GM18907 (cell line): ENCODE data around the gene DHCR7.

Source experiments
- ATAC-seq: cut with Tn5 transposase; IDR thresholded peaks from one replicate; pipeline ENCODE4 v1.9.1; 2021; ENCODE audit warnings: mild to moderate bottlenecking, moderate library complexity; ENCODE audit not compliant: unreplicated experiment

Gene DHCR7

DNA sequence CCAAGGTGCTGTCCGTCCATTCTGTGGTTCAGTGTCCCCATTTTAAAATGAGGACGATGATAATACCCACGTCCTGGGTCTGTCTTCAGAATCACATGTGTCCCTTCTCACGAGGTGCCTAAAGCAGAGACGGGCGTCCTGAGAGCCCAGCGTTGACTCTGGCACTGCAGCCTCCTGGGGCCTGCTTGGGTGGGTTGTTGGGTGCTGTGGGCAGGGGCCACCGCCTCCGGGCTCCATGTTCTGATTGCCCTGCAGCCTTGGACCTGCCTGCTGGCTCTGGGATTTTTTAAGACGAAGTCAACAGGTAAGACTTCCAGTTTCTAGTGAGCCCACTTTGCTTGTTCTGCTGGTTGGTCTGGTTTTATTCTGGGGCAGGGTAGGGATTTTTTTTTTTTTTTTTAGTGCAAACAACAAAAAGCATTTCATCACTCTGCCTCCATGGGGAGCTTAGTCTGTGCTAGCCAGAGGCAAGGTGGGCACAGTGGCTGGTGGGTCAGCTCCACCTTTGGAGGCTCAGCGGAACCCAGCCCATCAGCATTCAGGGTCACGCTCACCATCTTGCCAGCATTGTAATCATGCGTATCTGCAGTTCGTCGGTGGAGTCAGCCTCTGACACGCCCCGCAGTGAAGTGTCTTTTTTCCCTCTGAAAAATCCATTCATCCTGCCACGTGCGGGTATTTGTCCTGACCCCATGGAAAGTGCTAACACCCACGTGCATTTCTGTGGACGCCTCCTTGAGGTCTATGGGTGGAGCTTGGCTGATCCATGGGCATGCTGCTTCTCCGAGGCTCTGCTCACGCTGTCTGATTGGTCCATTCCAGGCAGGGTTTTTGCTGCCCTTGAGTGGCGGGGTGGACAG is 33.1 kb upstream of the DHCR7 start:
- ATAC-seq, result no peak

DNA sequence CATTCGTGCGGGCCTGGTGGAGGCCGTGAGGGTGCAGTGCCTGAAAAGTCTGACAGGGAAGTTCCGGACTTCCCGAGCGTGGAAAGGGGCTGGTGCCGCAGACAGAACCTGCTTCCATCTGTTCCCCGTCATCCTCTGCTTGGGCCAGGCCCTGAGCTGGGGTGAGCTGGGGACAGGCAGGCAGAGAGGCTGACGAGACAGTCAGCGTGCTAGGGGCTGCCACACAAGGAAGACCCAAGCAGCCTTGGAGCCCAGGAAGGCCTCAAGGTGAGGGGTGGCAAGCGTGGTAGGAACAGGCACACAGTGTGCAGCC is 30.3 kb upstream of the DHCR7 start:
- ATAC-seq, result no peak

DNA sequence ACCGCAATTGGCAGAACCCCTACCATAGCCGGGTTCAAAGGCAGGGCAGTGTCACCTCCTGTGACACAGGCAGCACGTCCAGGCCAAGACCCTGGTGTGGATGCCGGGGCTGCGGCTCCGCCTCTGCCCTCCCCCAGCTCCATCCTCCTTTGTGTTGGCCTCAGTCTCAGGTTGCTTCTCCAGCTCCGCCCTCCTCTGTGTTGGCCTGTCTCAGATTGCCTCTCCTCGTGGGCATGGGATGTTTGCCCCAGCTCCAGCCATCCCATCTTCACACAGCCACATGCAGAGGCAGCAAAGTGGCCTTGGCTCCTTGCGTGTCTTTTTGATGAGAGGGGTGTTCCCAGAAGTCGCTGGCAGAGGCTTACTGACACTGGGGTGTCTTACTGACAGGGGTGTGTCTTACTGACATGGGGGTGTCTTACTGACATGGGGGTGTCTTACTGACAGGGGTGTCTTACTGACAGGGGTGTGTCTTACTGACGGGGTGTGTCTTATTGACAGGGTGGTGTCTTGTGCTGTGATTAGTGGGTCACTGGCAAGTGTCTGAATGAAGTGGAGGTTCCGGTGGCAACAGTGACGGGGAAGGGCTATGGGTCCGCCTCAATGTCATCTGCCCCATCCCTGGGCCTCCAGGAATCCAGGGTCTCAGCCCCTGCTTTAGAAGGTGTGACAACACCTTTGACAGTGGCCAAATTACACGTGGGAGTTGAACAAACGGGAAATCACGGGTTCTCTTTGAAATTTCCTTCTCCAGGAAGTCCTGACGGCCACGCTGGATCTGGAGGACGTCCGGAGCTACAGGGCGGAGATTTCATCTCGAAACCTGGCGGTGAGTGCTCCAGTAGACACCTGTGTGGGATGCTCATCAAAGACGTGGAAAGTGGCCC is 29.7 kb upstream of the DHCR7 start:
- ATAC-seq, result no peak

DNA sequence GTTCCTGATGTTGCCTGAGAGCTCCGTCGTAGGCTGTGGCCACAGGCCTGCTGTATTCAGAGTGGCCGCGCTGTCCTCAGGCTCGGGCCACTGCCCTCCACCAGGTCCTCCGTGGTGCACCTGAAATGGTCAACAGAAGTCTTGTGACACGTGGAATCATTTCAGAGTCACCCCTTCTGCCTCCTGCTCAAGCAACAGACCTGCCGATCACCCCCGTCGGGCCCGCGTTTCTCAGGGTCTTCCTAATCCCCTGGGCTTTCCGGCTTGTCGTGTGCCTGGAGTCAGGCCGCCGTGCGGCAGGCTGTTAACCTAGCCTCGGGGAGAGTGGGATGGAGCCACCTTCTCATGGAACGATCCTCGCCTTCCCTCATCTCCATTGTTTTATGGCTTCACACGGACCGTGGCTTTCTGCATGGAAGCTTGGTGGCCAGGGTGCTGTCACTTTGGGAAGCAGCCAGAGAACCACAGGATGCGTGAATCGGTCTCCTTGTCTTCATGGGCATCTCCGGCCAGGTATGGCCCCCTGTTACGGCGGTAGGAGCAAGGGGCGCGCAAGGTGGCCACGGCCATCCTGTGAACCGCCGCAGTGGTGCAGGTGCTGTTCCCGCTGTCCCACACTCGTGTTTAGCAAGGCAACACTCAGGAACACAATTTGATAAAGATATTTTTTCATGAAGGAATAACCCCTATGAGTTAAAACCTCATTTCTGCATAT is 28.9 kb upstream of the DHCR7 start:
- ATAC-seq, result no peak

DNA sequence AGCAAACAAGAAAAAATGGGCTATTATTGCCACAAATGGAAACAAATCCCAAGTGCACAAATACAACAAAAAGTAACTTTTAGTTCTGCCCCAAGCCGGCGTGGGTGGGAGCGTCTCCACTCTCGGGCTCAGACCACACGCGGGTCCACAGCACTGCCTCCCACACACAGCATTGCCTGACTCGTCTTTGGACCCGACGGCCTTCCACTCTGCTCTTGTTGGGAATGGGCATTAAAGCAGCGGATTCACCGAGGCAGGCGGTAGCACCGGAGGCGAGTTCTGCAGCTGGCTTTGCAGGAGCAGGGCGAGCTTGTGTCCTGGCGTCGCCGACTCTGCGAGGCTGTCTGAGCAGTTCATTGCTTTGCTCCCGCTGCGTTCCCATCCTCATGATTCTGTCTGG is 27.8 kb upstream of the DHCR7 start:
- no peak for ATAC-seq

DNA sequence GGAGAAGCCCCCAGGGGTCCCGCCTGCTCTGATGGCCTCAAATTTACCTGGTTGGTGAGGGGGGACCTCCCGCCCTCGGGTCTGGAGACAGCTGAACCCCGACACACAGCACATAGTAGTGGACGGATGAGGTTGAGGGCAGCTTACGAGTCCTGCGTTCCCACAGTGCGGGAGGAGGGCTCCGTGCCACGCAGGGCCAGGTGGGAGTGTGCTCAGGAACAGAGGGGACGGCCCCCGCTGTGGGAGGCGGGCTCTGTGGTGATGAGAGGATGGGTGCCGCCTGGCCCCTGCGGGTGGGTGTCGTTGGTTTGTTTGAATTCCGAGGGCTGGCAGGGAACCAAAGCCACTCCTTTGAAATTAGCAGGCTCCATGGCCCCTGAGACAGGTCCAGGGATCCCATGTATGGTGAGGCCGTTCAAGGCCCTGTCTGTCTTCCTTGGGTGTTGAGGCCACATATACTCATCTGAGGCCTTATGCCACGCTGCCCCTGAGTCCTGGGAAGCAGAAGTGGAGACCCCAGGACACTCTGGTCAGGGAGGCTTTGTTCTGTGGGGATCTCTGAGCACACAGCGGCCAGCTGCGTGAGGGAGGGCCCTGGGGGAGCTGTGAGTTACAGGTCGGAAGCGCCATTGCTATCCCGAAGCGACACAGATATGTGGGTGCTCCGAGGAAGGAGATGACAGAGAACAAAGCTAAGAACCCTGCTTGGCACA is 26.7 kb upstream of the DHCR7 start:
- ATAC-seq, result no peak

DNA sequence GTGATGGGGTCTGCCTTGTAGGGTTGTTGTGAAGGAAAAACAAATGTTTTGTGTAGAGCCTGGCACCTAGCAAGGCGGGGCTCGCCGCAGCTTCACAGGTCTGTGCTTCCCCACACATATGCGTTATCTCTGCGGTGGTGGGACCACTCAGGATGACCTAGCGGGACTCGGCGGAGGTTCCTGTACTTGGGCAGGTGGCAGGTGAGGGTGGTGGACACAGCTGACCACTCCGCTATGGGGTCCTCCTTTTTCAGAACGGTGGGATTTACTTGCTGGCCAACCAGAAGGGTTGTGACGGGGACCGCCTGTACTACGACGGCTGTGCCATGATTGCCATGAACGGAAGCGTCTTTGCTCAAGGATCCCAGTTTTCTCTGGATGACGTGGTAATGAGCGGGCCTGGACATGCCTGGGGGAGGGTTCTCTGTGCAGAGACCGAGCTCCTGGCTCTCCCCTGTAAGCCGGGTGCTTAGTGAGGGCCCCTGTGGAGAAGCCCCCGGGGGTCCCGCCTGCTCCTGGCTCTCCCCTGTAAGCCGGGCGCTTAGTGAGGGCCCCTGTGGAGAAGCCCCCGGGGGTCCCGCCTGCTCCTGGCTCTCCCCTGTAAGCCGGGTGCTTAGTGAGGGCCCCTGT is 26.1 kb upstream of the DHCR7 start:
- ATAC-seq, result no peak

DNA sequence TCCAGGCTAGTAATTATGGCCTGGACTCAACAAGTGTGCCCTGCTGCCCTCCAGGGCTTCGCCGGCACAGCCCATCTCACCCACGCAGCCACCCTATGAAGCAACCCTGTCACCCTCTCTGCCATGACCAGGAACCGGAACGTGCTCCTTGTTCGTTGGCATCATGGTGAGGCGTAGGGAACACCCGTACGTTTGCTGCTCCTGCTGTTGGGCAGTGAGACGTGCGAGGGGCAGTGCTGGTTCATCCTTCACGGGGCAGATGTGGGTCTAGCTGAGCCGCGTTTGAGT is 25.5 kb upstream of the DHCR7 start:
- ATAC-seq, result no peak

DNA sequence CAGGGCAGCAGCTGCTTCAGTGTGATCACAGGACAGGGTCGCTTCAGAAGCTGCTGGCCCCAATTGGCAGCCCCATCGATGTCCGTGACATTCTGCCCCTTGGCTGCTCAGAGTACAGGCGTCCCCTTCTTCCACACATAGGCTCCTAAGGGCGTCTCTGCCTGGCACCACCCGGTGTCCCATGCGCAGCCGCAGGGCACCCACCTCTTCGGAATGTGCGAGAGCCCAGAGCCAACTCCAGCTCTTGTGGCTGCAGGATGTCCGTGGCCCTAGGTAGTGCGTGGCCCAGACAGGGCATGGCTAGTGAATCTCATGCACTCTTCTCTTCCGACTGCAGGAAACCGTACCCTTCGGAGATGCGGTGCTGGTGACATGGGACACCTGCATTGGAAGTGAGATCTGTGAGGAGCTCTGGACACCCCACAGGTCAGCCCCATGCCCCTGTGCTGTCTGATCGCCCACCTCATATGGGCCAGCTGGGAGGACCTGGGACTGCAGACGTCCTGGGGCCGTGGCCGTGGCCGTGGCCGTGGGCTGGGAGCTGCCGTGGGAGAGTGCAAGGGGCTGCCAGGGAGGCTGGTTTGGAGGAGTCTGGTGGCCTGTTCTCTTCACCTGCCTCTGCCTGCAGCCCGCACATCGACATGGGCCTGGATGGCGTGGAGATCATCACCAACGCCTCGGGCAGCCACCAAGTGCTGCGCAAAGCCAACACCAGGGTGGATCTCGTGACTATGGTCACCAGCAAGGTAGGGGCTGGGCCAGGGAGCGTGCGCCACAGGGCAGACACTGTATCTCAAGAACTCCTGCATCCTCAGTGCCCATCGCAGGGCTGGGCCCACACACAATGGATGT is 25.0 kb upstream of the DHCR7 start:
- ATAC-seq, result no peak

DNA sequence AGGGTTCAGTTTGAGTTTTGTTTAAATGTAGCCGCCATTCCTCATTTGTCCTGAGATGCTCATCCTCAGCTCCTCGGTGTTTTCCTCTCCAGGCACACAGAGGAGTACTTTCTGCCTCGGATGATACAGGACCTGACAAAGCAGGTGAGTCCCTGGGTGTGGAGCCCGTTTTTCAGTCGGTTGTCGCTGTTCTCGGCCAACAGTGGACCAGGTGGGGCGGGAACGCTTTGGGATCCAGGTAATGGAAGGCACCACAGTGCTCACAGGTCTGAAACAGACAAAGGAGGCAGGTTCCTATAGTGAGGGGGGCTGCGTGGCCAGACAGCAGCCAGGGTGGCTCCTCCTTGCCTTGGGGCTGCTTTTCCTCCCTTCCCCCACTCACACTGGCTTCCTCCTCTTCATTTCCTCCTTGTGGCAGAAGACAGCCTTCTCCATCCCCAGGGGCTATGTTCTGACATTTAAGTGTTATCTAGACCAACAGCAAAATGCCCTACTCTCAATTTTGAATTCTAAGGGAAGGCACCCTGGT is 24.2 kb upstream of the DHCR7 start:
- no peak for ATAC-seq

DNA sequence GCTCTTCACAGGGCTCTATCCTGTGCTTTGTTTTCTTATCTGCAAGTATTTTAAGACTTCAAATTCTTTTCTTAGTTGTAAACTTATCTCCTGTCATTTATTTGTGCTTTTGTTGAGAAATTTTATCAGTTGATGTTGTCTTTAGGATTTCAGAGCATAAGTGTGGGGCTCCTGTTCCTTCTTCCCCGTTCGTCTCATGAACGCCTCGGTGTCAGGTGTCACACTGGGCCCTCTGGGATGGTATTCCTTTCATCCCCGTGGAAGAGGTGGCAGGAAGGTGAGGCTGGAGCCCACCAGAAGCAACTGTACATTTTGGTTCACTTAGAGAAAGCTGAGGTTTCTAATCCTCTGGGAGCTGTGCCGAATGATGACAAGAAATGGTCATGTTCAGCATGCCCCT is 22.8 kb upstream of the DHCR7 start:
- ATAC-seq, result no peak

DNA sequence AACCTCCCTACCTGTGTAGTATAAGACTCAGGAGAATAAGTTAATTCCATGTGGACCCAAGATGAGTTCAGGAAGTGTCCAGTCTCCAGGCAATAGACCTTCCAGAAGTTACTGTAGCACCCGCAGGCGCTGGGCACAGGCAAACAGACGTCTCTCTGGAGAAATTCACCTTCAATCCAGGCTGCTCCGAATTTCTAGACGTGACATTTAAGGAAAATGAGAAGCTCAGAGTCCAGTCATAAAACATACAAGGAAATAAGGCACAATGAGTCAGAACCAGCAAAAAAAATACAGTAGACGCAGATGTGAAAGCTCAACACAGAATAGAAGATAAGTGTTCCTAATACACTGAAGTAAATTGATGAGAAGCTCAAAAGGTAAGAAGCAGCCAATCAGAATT is 19.0 kb upstream of the DHCR7 start:
- ATAC-seq, result no peak

DNA sequence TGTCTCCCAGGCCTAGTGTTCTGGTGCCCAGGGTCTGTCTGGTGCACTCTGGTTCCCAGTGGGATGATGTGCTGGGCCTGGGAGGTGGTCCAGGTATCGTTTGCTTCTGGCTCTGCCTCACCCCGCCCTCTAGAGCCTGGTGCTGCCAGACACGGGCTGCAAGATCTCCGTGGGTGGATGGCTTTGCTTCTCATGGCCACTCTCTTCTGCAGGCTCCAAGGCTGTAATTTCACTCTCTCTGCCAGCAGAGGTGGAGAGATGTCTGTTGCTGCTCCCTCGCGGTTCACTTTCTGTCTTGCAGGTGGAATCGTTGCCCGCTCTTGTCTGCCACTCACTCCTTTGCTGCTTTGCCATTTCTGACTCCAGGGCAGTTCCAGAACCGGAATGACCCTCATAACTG is 18.2 kb upstream of the DHCR7 start:
- ATAC-seq, result no peak

DNA sequence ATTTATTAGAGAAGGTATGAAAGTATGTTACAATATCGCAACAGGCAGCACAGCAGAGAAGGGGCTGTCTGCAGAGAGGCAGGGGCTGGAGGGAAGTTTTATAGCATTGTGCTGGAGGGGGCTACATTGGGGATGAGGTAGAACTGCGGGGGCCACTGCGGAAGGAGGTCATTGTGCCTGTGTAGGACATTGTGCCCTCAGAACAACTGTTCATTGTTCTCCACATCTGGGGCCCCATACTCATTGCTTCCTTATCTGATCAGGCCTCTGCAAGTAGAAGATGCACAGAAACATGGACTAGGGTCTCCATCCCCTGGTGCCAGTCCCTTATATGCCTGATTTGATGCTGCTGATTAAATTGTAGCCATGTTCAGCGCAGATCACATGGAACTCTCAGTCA is 16.9 kb upstream of the DHCR7 start:
- ATAC-seq, result no peak

DNA sequence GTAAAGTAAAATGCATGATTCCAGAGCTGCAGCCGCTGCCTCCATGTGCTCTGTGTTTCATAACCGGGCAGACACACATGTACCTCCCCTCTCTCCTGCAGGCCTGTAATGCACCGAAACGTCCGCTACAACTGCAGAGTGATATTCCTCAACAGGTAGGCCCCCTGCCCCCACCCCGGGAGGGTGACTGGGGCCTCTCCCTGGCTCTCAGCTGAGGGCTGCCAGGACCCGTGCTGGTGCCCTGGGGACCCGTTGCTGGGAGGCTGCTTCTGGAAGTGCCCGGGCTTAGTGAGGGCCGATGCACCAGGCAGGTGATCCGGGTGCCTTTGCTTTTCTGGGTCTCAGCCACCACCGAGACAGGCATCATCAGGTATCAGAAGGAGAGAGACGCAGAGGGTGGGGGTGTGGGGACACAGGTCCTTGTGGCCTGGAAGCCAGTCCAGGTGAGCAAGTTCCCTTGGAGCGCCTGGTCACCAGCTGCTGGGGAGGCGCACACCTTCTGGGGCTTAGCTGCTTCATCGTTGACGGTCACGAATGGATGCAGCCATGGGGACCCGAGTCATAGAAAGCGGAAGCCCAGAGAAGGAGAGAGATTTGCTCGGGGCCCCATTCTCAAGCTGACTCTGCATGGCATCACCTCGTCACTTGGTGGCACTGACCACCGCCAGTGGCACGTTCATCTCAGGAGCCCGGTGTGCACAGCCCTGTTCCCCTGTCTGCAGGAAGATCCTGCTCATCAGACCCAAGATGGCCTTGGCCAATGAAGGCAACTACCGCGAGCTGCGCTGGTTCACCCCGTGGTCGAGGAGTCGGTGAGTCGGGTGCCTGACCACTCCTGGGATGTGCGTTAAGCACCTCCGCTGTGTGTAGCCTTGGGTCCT is 15.4 kb upstream of the DHCR7 start:
- ATAC-seq, result no peak

DNA sequence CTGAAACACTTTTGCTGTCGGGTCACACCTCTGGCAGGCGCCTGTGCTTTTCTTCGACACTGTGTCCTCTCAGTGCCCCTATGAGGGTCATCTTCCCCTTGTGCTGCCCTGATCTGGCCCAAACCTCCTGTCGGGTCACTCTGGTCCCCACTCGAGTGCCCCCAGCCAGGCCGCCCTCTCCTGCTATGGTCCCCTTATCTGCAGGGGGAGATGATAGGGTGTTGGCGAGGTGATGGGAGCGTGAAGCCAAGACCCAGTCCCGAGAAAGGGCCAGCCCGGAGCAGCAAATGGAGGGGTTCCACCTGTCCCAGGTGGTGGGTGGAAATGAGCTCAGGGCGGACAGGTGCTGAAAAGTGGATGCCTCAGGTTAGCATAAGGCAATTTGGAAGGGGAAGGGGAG is 14.5 kb upstream of the DHCR7 start:
- ATAC-seq, result no peak

DNA sequence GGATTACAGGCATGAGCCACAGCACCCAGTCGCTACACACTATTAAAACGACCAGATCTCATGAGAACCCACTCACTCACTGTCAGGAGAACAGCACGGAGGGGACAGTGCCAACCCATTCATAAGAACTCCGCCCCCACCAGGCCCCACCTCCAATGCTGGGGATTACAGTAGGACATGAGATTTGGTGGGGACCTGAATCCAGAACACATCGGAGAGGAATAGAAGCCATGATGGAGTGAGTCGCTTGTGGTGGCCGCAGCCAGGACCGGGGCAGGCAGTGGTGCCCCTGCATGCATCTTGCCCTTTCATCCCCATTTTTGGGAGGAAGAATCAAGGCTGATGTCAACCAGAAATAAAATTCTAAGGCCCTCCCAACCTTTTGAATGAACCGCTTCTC is 13.5 kb upstream of the DHCR7 start:
- no peak for ATAC-seq

DNA sequence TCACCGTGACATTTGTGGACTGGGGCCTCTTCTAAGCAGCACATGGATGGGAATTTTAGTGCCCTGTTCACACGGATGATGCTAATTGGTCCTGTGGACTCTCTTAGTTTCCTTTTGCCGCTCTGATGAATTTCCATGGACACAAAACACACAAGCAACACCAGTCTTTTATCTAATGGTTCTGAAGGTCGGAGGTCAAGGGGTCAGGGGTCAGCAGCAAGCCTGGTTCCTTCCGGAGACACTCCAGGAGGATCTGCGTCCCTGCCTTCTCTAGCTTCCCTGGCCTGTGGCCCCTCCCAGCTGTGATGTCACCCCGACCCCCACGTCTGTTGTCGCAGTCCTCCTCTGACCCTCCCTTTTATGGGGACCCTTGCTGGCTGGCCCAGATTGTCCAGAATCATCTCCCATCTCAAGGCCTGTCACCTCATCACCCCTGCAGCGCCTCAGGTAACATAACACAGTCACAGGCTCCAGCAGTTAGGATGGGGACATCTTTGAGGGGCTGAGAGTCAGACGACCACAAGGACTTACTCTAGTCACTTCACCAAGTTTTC is 11.7 kb upstream of the DHCR7 start:
- no peak for ATAC-seq
